Keratinocyte (primary cell): ENCODE data around the gene SMARCD3. TPM values are rescaled to one million over a fixed set of nuclear protein-coding genes. Genes with fewer than 3 reads are reported as not detected.

Experiments used
- DNase-seq: peaks from one replicate; pipeline ENCODE4 v3.0.0-alpha.2; 2011; ENCODE audit warnings: low read depth, missing footprints, low spot score
- FAIRE-seq: peaks from 2 replicates; lab custom pipeline; 2011; peaks lifted over from hg19 to GRCh38; lab: Jason Lieb, UNC
- H2AFZ ChIP-seq: 2 replicates; pipeline ENCODE4 v1.6.0; 2012; ENCODE audit warnings: low read length, control low read depth, inconsistent platforms; ENCODE audit not compliant: control insufficient read depth
- H3K27ac ChIP-seq: 2 replicates; pipeline ENCODE4 v1.5.1; 2011; ENCODE audit warnings: low read length; ENCODE audit not compliant: control insufficient read depth, insufficient read depth
- H3K27me3 ChIP-seq: 3 replicates; pipeline ENCODE4 v1.6.0; 2011; ENCODE audit warnings: low read length; ENCODE audit not compliant: control insufficient read depth, insufficient read depth; ENCODE audit errors: extremely low read depth
- H3K36me3 ChIP-seq, 2 experiments: 2 replicates in 1 of 2; 3 replicates in 1 of 2; pipeline ENCODE4 v1.5.1; 2011; ENCODE audit warnings: low read length in 2 of 2, mild to moderate bottlenecking in 1 of 2; ENCODE audit not compliant: control insufficient read depth in 2 of 2, insufficient read depth in 2 of 2; ENCODE audit errors: extremely low read depth in 1 of 2
- H3K4me1 ChIP-seq: 3 replicates; pipeline ENCODE4 v1.5.1; 2011; ENCODE audit warnings: low read length; ENCODE audit not compliant: control insufficient read depth, insufficient read depth; ENCODE audit errors: extremely low read depth
- H3K4me2 ChIP-seq: 3 replicates; pipeline ENCODE4 v1.6.0; 2011; ENCODE audit warnings: low read depth, low read length; ENCODE audit not compliant: control insufficient read depth, insufficient read depth; ENCODE audit errors: extremely low read depth
- H3K4me3 ChIP-seq, 3 experiments: fragments of 200-600 bp in 1 of 3; sonication (generic) in 1 of 3; 2 replicates in 2 of 3; 3 replicates in 1 of 3; pipeline ENCODE4 v1.5.1; 2011 to 2016; ENCODE audit warnings: low read length in 3 of 3, mild to moderate bottlenecking in 3 of 3, control low read depth in 2 of 3, inconsistent platforms in 1 of 3, low read depth in 1 of 3, mixed read lengths in 1 of 3, mixed run types in 1 of 3, moderate library complexity in 1 of 3; ENCODE audit not compliant: control insufficient read depth in 2 of 3, insufficient read depth in 2 of 3; ENCODE audit errors: extremely low read depth in 1 of 3
- H3K79me2 ChIP-seq: 2 replicates; pipeline ENCODE4 v1.6.0; 2012; ENCODE audit warnings: low read length; ENCODE audit not compliant: control insufficient read depth, insufficient read depth
- H3K9ac ChIP-seq: 3 replicates; pipeline ENCODE4 v1.6.0; 2011; ENCODE audit warnings: low read length; ENCODE audit not compliant: control insufficient read depth, insufficient read depth; ENCODE audit errors: extremely low read depth
- H3K9me1 ChIP-seq: 3 replicates; pipeline ENCODE4 v1.6.0; 2011; ENCODE audit warnings: low read length; ENCODE audit not compliant: control insufficient read depth, insufficient read depth; ENCODE audit errors: extremely low read depth
- H3K9me3 ChIP-seq: 2 replicates; pipeline ENCODE4 v1.5.1; 2012; ENCODE audit warnings: low read depth, low read length; ENCODE audit not compliant: control insufficient read depth
- H4K20me1 ChIP-seq: 3 replicates; pipeline ENCODE4 v1.6.0; 2011; ENCODE audit warnings: low read length; ENCODE audit not compliant: control insufficient read depth, insufficient read depth; ENCODE audit errors: extremely low read depth
- CTCF ChIP-seq, 3 experiments: IDR thresholded peaks in 1 of 3; conservative IDR thresholded peaks in 1 of 3; optimal IDR thresholded peaks in 1 of 3; 2 replicates in 2 of 3; 3 replicates in 1 of 3; pipeline versions ENCODE3 to v1.5.1; 2011; ENCODE audit warnings: low read length in 3 of 3, mild to moderate bottlenecking in 3 of 3, moderate library complexity in 2 of 3, control low read depth in 1 of 3, inconsistent platforms in 1 of 3; ENCODE audit not compliant: insufficient read depth in 2 of 3; ENCODE audit errors: extremely low read depth in 1 of 3
- EZH2 ChIP-seq: IDR thresholded peaks from one replicate; pipeline ENCODE4 v1.6.1; 2012; ENCODE audit warnings: inconsistent platforms, mild to moderate bottlenecking, low read length, moderate library complexity
- dilution Hi-C: fragments of 300-500 bp; cut with MboI; formaldehyde crosslinking; loops from one replicate; pipeline ENCODE4 v1.7.0; 2020; ENCODE audit warnings: low sequenced_read_pairs; ENCODE audit not compliant: extremely low pct_ligation_motif_present
- polyA plus RNA-seq, 5 experiments: library from polyadenylated mRNA; depleted of rRNA in 3 of 5; stranded (reverse) in 3 of 5; stranded (forward) in 1 of 5; unstranded in 1 of 5; fragments of >200 nt; gene quantifications; 1 replicate in 1 of 5; 2 replicates in 3 of 5; 3 replicates in 1 of 5; pipeline versions ENCODE4 v1.2.1 to v1.2.3, GENCODE V29; 2011 to 2012; ENCODE audit warnings: missing spikeins in 2 of 5, low read depth in 1 of 5, low replicate concordance in 1 of 5

SMARCD3 gene
- polyA plus RNA-seq, 1 donor (not counting 4 experiments of a cell fraction or from before 2014, with no cell fraction given), result 3.0 TPM

DNA sequence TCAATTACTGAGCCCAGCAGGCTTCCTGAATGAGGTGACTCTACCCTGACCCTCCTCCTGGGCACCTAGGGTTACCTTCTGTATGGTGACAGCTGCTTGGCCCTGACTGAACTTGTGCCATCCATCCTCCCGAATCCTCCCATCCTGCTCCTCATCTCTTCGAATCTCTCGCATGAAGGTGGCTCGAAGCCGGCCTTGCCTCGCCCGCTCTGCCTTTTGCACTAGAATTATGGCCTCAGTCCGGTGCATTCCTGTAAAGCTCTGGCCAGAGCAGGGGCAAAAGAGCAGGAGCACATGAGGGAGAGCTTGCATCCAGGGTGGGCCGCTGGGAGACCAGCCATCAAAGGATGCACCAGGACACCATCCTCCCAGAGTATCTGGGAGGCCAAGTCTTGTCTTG lies 45.7 kb downstream of the SMARCD3 start:
- DNase-seq (no peak), FAIRE-seq (no peak)
- Histone ChIP-seq H3K27me3 (peaks cover 56% of the 10 kb centered on the region), H3K79me2 (no peaks in the 10 kb centered on the region), H3K36me3 (no peaks in the 10 kb centered on the region), H3K4me3 (no peak overlapping the region), H2AFZ (no peak overlapping the region), H3K9me3 (no peaks in the 10 kb centered on the region), H3K9me1 (no peaks in the 10 kb centered on the region), H3K4me2 (no peak overlapping the region), H3K27ac (no peak overlapping the region), H3K9ac (no peak overlapping the region), H3K4me1 (no peaks in the 10 kb centered on the region), H4K20me1 (no peaks in the 10 kb centered on the region)
- no peak for TF ChIP-seq EZH2
- TF ChIP-seq CTCF (optimal IDR thresholded peaks at IDR 0.05 in 1 of 3, IDR thresholded peaks at IDR 0.05 in 1 of 3, conservative IDR thresholded peaks at IDR 0.05 in 1 of 3; ENCODE audit: extremely low read depth in 1 of 3, insufficient read depth in 2 of 3, low read length in 3 of 3), result no peak
- dilution Hi-C loops, result no loop called here

GRCh38 chr7:151201751-151202150 lies 46.7 kb downstream of the SMARCD3 start:
- Histone ChIP-seq H4K20me1 (no peaks in the 10 kb centered on the region), H3K27ac (no peak overlapping the region), H3K4me3 (no peak overlapping the region), H3K4me2 (no peak overlapping the region), H3K4me1 (no peaks in the 10 kb centered on the region), H2AFZ (no peak overlapping the region), H3K9ac (no peak overlapping the region), H3K79me2 (no peaks in the 10 kb centered on the region), H3K36me3 (no peaks in the 10 kb centered on the region), H3K9me3 (no peaks in the 10 kb centered on the region), H3K9me1 (no peaks in the 10 kb centered on the region), H3K27me3 (peaks cover 59% of the 10 kb centered on the region)
- DNase-seq, result no peak
- TF ChIP-seq CTCF (optimal IDR thresholded peaks at IDR 0.05 in 1 of 3, IDR thresholded peaks at IDR 0.05 in 1 of 3, conservative IDR thresholded peaks at IDR 0.05 in 1 of 3; ENCODE audit: extremely low read depth in 1 of 3, insufficient read depth in 2 of 3, low read length in 3 of 3) (no peak), EZH2 (no peak)
- dilution Hi-C loops, result no loop called here
- FAIRE-seq, result no peak
